HEK293 (cell line): ENCODE results near the gene OR52N5.

ENCODE experiments used
- CTCF ChIA-PET: fragments of 350-600 bp; formaldehyde crosslinking; extraction: SDS; loops from one replicate; lab custom pipeline; 2021; ENCODE audit warnings: antibody characterized with exemption; lab: Yijun Ruan, JAX
- POLR2A ChIA-PET: fragments of 300-600 bp; formaldehyde crosslinking; extraction: SDS; loops from one replicate; lab custom pipeline; 2020; ENCODE audit warnings: antibody characterized with exemption, inconsistent platforms; lab: Yijun Ruan, JAX
- H3K27ac ChIP-seq: fragments of 200-500 bp; sonication (Bioruptor generic); 2 replicates; pipeline ENCODE4 v1.5.1; 2014; ENCODE audit warnings: low read depth, low read length, control low read depth, inconsistent platforms; ENCODE audit errors: extremely low read depth
- H3K36me3 ChIP-seq, 2 experiments: fragments of 200-500 bp in 1 of 2; sonication (Bioruptor generic) in 1 of 2; 1 replicate in 1 of 2; 2 replicates in 1 of 2; pipeline ENCODE4 v1.5.1; 2014 to 2017; ENCODE audit warnings: inconsistent platforms in 2 of 2, low read length in 2 of 2; ENCODE audit not compliant: control insufficient read depth in 2 of 2, insufficient read depth in 1 of 2
- H3K4me1 ChIP-seq: fragments of 200-500 bp; sonication (Bioruptor generic); 2 replicates; pipeline ENCODE4 v1.5.1; 2014; ENCODE audit warnings: mild to moderate bottlenecking, low read length, inconsistent platforms; ENCODE audit not compliant: control insufficient read depth, insufficient read depth
- H3K4me3 ChIP-seq: 2 replicates; pipeline ENCODE4 v1.5.1; 2011; ENCODE audit warnings: low read depth, mild to moderate bottlenecking, control low read depth, low read length, moderate library complexity
- H3K9me3 ChIP-seq: fragments of 200-500 bp; sonication (Bioruptor generic); 2 replicates; pipeline ENCODE4 v1.5.1; 2014; ENCODE audit warnings: low read depth, low read length, inconsistent platforms; ENCODE audit not compliant: control insufficient read depth, insufficient read depth
- ATF2 ChIP-seq: fragments of 450-650 bp; formaldehyde crosslinking; IDR thresholded peaks from 2 replicates; pipeline ENCODE4 v1.5.1; 2016; ENCODE audit warnings: missing biosample characterization, missing genetic modification characterization, low read depth
- KLF1 ChIP-seq: fragments of 450-650 bp; formaldehyde crosslinking; IDR thresholded peaks from 2 replicates; pipeline ENCODE4 v1.5.1; 2016; ENCODE audit warnings: missing biosample characterization, missing genetic modification characterization
- KLF9 ChIP-seq: fragments of 450-650 bp; formaldehyde crosslinking; IDR thresholded peaks from 2 replicates; pipeline ENCODE4 v1.5.1; 2016; ENCODE audit warnings: missing biosample characterization, missing genetic modification characterization, low read depth
- PATZ1 ChIP-seq: fragments of 450-650 bp; formaldehyde crosslinking; IDR thresholded peaks from 2 replicates; pipeline ENCODE4 v1.5.1; 2016; ENCODE audit warnings: missing biosample characterization, missing genetic modification characterization
- TCF7L2 ChIP-seq: IDR thresholded peaks from 2 replicates; pipeline ENCODE4 v1.6.1; 2011; ENCODE audit warnings: low read depth, mild to moderate bottlenecking, inconsistent platforms, low read length, moderate library complexity, borderline replicate concordance
- TRIM28 ChIP-seq: IDR thresholded peaks from 2 replicates; pipeline ENCODE4 v1.6.1; 2011; ENCODE audit warnings: low read length, control low read depth, borderline replicate concordance
- TSHZ1 ChIP-seq: fragments of 450-650 bp; formaldehyde crosslinking; IDR thresholded peaks from 2 replicates; pipeline ENCODE4 v1.5.1; 2016; ENCODE audit warnings: missing biosample characterization, missing genetic modification characterization, borderline replicate concordance
- WT1 ChIP-seq: fragments of 450-650 bp; formaldehyde crosslinking; IDR thresholded peaks from 2 replicates; pipeline ENCODE4 v1.5.1; 2016; ENCODE audit warnings: missing biosample characterization, missing genetic modification characterization
- ZBTB10 ChIP-seq: fragments of 450-650 bp; formaldehyde crosslinking; IDR thresholded peaks from 2 replicates; pipeline ENCODE4 v1.5.1; 2016; ENCODE audit warnings: missing biosample characterization, missing genetic modification characterization
- ZNF174 ChIP-seq: fragments of 450-650 bp; formaldehyde crosslinking; IDR thresholded peaks from 2 replicates; pipeline ENCODE4 v1.5.0; 2017; ENCODE audit warnings: missing biosample characterization, mild to moderate bottlenecking, missing genetic modification characterization
- ZNF175 ChIP-seq: fragments of 450-650 bp; formaldehyde crosslinking; IDR thresholded peaks from 2 replicates; pipeline ENCODE4 v1.5.1; 2016; ENCODE audit warnings: missing biosample characterization, missing genetic modification characterization
- ZNF324 ChIP-seq: fragments of 450-650 bp; formaldehyde crosslinking; IDR thresholded peaks from 2 replicates; pipeline ENCODE4 v1.5.1; 2016; ENCODE audit warnings: missing biosample characterization, missing genetic modification characterization
- ZNF394 ChIP-seq: fragments of 450-650 bp; formaldehyde crosslinking; IDR thresholded peaks from 2 replicates; pipeline ENCODE4 v1.5.1; 2016; ENCODE audit warnings: missing biosample characterization, missing genetic modification characterization, mild to moderate bottlenecking, moderate library complexity, borderline replicate concordance
- ZNF423 ChIP-seq: fragments of 450-650 bp; formaldehyde crosslinking; IDR thresholded peaks from 2 replicates; pipeline ENCODE4 v1.5.1; 2016; ENCODE audit warnings: missing biosample characterization, missing genetic modification characterization
- ZNF488 ChIP-seq: fragments of 450-650 bp; formaldehyde crosslinking; IDR thresholded peaks from 2 replicates; pipeline ENCODE4 v1.5.1; 2016; ENCODE audit warnings: missing biosample characterization, missing genetic modification characterization
- ZNF660 ChIP-seq: fragments of 450-650 bp; IDR thresholded peaks from 2 replicates; pipeline ENCODE4 v1.5.1; 2018; ENCODE audit warnings: missing biosample characterization, mild to moderate bottlenecking, missing genetic modification characterization
- ZNF701 ChIP-seq: fragments of 450-650 bp; formaldehyde crosslinking; IDR thresholded peaks from 2 replicates; pipeline ENCODE4 v1.5.1; 2016; ENCODE audit warnings: missing biosample characterization, missing genetic modification characterization
- ZNF707 ChIP-seq: fragments of 450-650 bp; formaldehyde crosslinking; IDR thresholded peaks from 2 replicates; pipeline ENCODE4 v1.5.1; 2016; ENCODE audit warnings: missing biosample characterization, missing genetic modification characterization

Gene OR52N5

GRCh38 chr11:5737670-5738392 lies 45.3 kb downstream of the OR52N5 start:
- no peak for TF ChIP-seq ZNF660 (tag by site-specific recombination)
- TF ChIP-seq ATF2 (tag by site-specific recombination), result no peak
- TF ChIP-seq ZNF394 (tag by site-specific recombination), result no peak
- no peak for TF ChIP-seq PATZ1 (tag by site-specific recombination)
- no peak overlapping the region for H3K4me3 ChIP-seq
- ChIA-PET CTCF (no interaction called here), POLR2A (no interaction called here)
- H3K4me1 ChIP-seq, result no peaks in the 10 kb centered on the region
- no peaks in the 10 kb centered on the region for H3K9me3 ChIP-seq
- H3K36me3 ChIP-seq, result no peaks in the 10 kb centered on the region
- H3K27ac ChIP-seq, result no peak overlapping the region

GRCh38 chr11:5737091-5737490 lies 46.1 kb downstream of the OR52N5 start:
- H3K27ac ChIP-seq, result no peak overlapping the region
- no peak overlapping the region for H3K4me3 ChIP-seq
- H3K36me3 ChIP-seq, result no peaks in the 10 kb centered on the region
- no peaks in the 10 kb centered on the region for H3K9me3 ChIP-seq
- ChIA-PET CTCF (no interaction called here), POLR2A (no interaction called here)
- TF ChIP-seq WT1 (tag by site-specific recombination) (no peak), ZNF423 (no peak), ZNF175 (tag by site-specific recombination) (no peak), ZNF174 (tag by site-specific recombination) (no peak), ZNF707 (tag by site-specific recombination) (no peak), TRIM28 (no peak), TCF7L2 (no peak), TSHZ1 (tag by site-specific recombination) (no peak), ZNF324 (tag by site-specific recombination) (no peak), ZBTB10 (tag by site-specific recombination) (no peak), KLF9 (no peak), KLF1 (tag by site-specific recombination) (no peak), ZNF488 (tag by site-specific recombination) (no peak), ZNF701 (tag by site-specific recombination) (no peak)
- no peaks in the 10 kb centered on the region for H3K4me1 ChIP-seq
